Stimulated activated CD8-positive, alpha-beta memory T cell treated with anti-CD3 and anti-CD28 coated beads, Interleukin-15, amount 100 ng/mL, for 24 hours (primary cell): ENCODE data around the gene OR14C36.
"Not testable (repeated sequence)": the region's sequence is repeated elsewhere in the genome, so short reads cannot be mapped to it uniquely, and the experiment has no call there.

Experiments
- DNase-seq: peaks from one replicate; pipeline ENCODE4 v3.0.0-alpha.2; 2020; ENCODE audit warnings: low read depth

Gene OR14C36, protein sequence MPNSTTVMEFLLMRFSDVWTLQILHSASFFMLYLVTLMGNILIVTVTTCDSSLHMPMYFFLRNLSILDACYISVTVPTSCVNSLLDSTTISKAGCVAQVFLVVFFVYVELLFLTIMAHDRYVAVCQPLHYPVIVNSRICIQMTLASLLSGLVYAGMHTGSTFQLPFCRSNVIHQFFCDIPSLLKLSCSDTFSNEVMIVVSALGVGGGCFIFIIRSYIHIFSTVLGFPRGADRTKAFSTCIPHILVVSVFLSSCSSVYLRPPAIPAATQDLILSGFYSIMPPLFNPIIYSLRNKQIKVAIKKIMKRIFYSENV

DNA sequence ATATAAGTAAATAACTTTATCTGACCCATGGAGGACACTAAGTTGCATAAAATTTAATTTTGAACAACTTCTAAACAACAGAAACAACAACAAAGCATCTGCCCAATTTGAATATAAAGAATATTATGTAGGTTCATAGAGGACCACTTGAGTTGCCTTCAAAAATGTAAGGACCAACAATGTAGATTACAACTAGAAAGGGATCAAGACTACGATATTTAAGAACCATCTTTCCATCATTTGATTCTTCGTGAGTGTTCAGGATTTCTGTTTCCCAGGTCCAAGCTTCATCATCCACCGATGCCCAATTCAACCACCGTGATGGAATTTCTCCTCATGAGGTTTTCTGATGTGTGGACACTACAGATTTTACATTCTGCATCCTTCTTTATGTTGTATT, at the start of gene OR14C36:
Gene OR14C36, plus strand, starts transcription at position 301 of the 400 bp plus-strand sequence. Its CDS starts 0 bp downstream, at position 301.
- DNase-seq, result no peak

DNA sequence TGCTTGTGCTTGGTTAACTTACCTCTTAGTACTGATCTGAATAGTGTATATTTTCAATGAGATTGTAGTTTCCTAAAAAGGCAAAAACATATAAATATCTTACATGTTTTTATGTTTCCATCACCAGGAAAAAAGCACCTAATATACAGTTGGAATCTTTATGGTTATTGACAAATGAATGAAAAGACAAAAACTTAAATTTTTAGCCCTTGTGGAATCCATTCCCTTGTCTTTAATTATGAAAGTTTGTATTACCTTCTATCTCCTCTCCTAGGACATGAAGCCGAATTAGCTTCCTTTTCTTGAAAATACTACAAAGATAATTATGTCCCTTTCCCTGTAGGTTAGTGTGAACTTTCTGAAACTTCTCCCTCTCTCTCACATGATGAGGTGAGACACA, 45.3 kb upstream of the OR14C36 start, which contains the start of gene OR2T12:
Gene OR2T12, minus strand, starts transcription at position 101 of the 400 bp plus-strand sequence. CDS start 7,846 bp downstream, outside the sequence.
- no peak for DNase-seq

DNA sequence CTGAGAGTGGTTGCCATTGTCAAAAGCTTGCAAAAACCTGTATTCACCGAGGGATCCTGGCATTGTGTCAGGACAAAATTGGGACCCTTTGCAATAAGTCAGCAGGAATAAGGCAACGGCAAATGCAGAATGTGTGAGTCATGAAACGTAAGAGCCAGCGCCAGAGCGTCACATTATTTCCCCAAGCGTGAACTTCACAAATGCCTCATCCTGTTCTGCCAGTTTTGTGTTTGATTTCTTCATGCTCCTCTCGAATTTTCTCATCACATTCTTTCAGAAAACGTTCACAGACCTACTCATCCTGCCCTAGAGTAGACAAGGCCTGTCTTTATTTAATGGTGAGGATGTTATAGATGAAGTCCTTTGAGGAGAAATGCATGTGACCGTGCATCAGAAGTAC, 42.9 kb upstream of the OR14C36 start:
- DNase-seq, result not testable (repeated sequence)

DNA sequence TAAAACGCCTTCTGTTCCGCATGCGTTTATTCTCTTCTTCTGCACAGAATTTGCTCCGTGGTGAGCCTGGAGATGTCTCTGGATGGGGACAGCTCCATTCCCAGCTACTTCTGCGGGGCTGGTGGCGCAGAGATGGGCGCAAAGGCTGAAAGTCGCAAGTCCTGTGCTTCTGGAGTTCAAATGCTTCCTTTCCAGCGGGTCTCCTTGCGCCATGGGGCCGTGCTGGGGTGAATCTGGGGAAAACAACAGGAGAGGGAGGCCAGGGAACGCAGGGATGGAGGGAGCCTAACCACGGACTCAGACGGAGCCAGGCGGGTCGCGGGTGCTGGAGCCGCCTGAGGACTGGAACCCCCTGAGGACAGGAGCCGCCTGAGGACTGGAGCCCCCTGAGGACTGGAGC, 42.5 kb upstream of the OR14C36 start:
- no peak for DNase-seq

DNA sequence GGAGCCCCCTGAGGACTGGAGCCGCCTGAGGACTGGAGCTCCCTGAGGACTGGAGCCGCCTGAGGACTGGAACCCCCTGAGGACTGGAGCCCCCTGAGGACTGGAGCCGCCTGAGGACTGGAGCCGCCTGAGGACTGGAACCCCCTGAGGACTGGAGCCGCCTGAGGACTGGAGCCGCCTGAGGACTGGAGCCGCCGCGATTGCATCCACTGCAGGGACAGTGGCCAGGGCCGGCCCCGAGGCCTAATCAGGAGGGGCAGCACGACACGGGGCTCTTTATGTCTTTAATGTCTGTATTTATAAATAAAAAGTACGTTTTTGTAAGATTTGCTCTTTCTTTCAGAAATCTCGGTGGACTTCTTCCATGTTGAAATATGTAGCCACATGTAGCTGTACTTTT, 41.8 kb upstream of the OR14C36 start:
- DNase-seq, result not testable (repeated sequence)

DNA sequence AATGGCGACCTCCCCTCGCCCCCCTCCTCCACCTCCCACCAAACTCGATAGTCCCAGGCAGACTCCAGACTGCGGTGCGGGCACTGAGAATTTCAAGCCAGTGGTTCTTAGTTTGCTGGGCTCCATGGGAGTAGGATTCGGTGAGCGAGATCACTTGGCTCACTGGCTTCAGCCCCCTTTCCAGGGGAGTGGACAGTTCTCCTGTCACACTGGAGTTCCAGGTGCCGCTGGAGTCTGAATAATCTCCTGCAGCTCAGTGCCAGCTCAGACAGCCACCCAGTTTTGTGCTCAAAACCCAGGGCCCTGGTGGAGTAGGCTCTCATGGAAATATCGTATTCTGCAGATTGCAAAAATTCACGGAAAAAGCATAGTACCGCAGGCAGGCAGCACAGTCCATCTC, 31.8 kb upstream of the OR14C36 start:
- no peak for DNase-seq

DNA sequence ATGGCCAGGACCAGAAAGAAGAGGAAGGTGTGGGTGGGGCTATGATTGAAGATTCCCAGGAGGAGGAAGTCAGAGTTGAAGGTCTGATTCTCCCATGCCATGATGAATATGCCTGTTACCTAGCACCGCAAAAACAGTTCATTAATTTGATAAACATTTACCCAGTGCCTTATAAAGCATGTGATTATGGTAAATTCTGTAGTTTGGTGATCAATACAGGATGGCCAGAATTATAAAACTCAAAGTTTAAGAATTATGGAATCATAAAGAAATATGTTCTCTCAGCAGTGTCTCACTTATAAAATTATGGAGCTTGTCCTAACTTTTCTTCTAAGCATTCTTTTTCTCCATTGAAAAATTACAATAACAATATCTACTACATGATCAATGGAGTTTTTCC, 24.1 kb upstream of the OR14C36 start, which contains the start of gene OR2M7:
Gene OR2M7, minus strand, starts transcription at position 101 of the 400 bp plus-strand sequence. Its CDS starts 0 bp downstream, at position 101.
- DNase-seq, result no peak

DNA sequence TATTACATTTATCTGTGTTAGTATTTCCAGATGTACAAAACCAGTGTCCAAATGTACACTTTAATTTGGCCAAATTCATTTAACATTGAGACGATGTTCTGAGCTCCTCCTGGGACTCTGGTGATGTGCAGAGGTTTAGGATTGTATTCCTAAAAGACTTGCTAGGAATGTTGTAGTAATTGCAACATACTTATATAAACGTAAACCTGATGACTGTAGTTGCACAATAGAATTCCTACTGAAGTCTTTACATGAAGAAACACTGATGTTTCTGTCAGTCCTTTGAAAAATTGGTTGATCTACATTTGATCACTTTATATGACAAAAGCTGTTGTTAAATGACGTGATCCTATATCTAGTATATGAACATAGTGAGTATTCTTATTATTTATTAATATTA, 5.1 kb upstream of the OR14C36 start:
- DNase-seq, result no peak

DNA sequence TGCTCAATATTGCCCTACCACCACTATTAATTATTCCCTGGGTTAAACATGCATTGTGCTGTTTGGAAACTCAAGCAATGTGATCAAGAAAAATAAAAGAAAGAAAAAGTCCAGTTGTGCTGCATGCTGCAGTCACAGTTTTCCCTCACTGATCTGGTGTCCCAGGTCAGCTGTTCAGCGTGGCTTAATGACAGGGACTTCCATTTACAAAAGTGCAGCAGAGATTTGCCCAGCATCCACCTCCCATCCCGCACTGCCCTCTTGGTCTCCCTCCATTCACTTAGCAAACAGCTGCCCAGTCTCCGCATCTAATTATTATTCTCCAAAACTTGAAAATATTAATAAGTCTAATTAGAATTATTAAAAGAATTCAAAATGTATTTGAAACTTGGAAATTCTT, 10.8 kb downstream of the OR14C36 start:
- DNase-seq, result no peak

DNA sequence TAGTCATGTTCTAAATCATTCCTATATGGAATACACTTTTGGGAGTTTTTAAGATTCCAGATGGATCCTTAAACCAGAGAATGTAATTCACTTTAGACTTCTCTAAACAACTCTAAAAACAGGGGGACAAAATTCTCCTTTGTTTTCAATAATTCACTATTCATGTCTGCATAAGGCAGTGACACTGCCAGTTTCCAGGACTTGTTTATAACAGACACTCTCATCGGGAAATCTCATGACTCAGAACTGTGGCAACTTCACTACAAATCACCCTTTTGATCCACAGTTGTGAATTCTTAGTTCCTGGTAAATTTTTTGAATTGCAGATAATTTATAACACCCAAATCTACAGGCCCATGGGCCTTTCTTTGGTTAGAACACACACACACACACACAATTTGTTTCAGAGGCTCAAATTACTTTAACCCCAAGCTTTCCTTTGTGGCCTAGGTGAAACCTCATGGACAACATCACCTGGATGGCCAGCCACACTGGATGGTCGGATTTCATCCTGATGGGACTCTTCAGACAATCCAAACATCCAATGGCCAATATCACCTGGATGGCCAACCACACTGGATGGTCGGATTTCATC, 12.6 kb downstream of the OR14C36 start, which contains the start of gene OR2T4:
Gene OR2T4, plus strand, starts transcription at position 545 of the 595 bp plus-strand sequence. Its CDS starts 0 bp downstream, at position 545.
- no peak for DNase-seq

DNA sequence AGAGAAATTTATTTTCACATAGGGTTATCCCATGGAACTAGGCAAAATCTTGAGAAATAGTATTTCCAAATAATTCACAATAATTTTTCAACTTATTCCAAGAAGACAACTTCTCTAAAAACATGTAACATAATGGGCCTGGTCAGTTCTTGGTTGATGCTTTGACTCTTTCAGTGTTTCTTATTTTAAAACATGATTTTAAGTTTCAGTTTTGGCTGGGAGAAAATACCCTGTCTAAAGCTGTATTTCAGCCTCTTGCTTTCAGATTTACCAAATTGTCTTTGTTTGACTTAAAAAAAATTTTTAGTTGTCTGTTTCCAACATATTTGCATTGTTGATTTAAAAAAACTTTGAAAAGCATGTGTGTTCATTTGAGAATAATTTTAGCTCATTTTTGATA, 18.0 kb downstream of the OR14C36 start:
- DNase-seq, result no peak

DNA sequence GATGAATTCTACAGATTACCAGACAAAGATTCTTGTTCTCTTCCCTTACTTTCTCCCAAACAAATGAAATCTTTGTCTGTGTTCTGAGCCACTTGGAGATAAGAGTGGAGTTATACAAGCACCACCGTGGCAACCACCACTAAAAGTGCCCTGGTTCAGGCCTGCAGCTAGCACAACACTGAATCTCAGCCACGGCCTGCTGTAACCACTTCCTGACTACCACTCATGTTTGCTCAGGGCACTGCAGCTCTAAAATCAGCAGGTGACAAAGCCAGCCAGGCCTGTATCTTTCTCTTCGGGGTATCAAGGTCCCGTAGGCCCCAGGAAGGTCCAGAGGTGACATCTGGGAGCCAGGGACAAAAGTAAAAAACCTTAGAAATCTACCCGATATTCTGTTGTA, 23.8 kb downstream of the OR14C36 start:
- no peak for DNase-seq

DNA sequence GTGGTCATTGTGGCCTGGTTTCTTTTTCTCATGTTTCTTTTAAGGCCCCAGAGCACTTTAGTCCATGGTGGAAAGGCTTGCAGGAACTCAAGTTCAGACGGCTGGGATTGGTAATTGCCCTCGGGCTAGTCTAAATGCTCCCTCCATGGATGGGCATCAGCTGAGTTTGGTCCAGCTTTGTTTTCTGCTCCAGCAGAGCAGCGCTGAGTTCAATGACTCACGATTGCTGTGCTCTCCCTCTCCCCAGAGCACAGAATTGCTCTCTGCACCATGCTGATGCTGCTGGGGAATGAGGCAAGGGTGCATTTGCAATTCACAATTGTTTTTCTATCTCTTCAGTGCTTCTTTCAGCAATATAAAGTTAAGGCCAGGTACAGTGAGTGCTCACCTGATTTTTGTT, 25.2 kb downstream of the OR14C36 start:
- DNase-seq, result no peak

DNA sequence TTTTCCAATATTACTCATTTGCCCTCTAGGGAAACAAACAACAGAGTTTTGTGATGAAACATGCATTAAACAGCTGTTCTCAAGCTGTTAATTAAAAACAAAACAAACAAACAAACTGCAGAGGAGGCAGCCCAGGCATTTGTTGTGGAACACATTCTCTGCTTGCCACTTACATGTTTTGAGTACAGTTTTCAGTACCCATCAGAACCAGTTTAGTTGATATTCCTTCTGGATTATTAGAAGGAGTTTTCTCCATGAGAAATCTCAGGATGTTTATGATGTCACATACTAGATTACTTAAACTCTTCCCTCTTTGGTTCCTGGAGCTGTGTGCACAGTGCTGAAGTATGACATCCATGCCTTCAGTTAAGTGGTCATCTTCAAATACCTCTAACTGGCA, 26.9 kb downstream of the OR14C36 start, which contains the start of gene OR2T6:
Gene OR2T6, plus strand, starts transcription at position 301 of the 400 bp plus-strand sequence. CDS start 11,863 bp downstream, outside the sequence.
- no peak for DNase-seq

DNA sequence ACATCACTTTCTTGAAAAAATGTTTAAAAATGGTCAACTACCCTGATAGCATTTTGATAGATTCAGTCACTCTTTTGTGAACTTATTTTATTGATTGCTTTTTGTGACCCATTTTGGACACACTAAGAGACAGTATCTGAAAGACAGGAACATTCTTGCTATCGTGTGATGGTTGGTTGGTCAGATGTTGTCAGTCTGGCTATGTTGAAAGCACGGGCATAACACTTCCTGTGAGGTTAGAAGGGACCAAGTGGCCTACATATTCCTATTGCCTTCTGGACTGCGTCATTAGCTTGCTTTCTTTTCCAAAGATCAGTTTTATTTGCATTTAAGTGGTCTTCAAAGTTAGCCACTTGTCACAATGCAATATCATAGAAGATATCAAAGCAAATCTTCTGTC, 28.3 kb downstream of the OR14C36 start:
- no peak for DNase-seq

DNA sequence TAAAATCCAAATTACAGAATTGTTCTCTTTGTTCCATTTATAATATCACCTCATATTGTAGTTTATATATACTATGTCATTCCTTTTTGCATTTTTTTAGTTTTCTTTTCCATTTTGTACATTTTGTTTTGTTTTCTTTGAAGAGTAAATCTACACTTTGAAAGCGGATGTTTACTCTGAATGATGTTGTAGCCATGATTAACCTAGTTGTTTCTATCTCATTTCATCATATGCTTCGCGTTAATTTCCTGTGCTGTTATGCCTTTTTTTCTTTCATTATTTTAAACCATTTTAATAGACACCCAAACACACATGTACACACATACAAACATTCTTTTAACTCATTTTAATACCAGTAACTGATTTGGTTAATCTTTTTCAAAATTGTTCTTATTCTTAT, 32.3 kb downstream of the OR14C36 start:
- no peak for DNase-seq

DNA sequence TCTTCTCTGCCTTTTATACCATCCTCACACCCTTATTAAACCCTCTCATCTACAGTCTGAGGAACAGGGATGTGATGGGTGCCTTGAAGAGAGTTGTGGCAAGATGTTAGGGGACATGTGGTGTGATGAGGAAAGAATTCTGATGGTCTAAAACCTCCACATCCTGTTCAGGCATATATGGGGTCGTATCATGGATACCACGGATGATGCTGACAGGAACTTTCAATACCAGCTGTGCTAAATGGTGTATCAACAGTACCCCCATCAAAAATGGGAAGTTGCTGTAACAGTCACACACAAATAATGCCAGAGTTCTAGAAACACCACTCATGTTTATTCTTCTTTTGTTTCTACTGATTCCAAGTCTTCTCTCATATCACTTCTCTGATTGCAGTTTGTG, 39.9 kb downstream of the OR14C36 start:
- no peak for DNase-seq

DNA sequence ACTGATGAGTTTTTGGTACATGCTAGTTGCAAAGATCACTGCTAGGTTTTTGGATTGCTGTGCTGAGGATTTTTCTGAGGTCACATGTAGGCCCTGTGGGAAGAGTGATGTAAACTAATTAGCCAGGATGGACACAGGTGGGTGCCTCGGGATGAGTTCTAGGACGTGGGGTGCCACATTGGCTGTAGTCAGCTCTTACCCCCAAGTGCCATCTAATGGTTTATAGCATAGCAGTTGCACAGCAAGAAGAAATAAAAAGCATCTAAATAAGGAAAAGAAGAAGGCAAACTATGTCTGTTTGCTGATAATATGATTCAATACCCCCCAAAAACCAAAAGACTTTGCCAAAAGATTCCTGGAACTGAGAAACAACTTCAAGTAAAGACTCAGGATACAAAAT, 44.5 kb downstream of the OR14C36 start:
- no peak for DNase-seq
